ENCODE results near the gene KRTAP10-10.
"Not testable (repeated sequence)": the region's sequence is repeated elsewhere in the genome, so short reads cannot be mapped to it uniquely, and the experiment has no call there.

The KRTAP10-10 gene

DNA sequence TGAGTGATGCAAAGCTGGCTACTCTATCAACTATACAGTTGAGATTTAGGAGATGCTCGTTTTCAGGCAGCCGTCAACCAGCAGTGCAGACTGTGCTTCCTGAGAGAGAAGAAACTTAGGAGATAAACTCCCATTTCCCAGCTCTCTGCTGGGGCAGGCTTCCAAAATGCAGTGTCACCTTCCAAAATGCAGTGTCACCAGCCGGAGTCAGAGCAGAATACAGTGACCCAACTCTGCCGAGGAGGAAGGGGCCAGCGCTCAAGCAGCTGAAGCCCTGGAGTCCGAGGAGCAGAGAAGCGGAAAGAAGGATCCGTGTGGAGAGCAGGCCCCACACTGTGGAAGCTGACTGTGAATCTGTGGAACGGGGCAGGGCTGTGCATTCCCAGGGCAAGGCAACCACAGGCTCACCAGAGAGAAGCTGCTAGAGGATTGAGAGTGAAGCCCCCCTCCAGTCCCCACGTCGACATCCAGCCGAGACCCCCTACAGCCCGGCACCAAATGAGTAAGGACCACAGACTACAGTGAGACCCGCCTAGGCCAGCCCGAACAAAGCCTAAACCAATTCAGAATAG lies 45.5 kb downstream of the KRTAP10-10 start:
- no peak for TF ChIP-seq POLR2AphosphoS5 (IDR thresholded peaks at IDR 0.05; ENCODE audit: low read depth, low read length)
- TF ChIP-seq TAF1 (IDR thresholded peaks at IDR 0.05; ENCODE audit: borderline replicate concordance, low read depth, low read length): no peak
- no peak for TF ChIP-seq POLR2A (IDR thresholded peaks at IDR 0.05; ENCODE audit: low read depth, low read length)
- DNase-seq (ENCODE audit: insufficient read length) (no peak), FAIRE-seq (no peak)

DNA sequence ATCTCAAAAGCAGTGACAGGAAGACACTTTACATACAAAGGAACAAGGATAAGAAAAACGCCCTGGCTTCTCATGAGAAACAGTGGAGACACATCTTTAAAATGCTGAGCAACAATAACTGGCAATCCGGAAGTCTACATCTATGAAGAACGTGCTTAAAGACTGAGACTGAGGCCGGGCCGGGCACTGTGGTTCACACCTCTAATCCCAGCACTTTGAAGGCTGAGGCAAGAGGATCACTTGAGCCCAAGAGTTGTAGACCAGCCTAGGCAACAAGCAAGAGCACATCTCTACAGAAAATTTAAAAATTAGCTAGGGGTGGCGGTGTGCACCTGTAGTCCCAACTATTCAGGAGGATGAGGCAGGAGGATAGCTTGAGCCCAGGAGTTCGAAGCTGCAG lies 46.9 kb downstream of the KRTAP10-10 start:
- FAIRE-seq (no peak), DNase-seq (ENCODE audit: insufficient read length) (no peak)
- no peak for TF ChIP-seq POLR2A (IDR thresholded peaks at IDR 0.05; ENCODE audit: low read depth, low read length)
- no peak for TF ChIP-seq POLR2AphosphoS5 (IDR thresholded peaks at IDR 0.05; ENCODE audit: low read depth, low read length)
- no peak for TF ChIP-seq TAF1 (IDR thresholded peaks at IDR 0.05; ENCODE audit: borderline replicate concordance, low read depth, low read length)

DNA sequence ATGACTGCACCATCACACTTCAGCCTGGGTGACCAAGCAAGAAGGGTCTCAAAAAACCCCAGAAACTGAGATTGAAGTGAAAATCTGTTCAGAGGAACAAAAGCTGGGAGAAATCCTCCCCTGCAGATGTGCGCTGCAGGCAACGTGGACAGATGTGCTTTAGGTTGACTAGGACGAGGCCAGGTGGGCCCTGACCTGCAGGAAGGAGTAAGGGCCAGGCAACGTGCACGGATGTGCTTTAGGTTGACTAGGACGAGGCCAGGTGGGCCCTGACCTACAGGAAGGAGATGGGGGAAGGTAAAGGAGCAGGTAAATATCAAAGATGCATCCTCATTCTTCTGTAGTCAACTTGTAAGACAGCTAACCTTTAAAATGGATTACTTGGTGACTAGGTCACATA lies 47.3 kb downstream of the KRTAP10-10 start:
- no peak for DNase-seq (ENCODE audit: insufficient read length)
- no peak for FAIRE-seq
- TF ChIP-seq TAF1 (IDR thresholded peaks at IDR 0.05; ENCODE audit: borderline replicate concordance, low read depth, low read length): no peak

DNA sequence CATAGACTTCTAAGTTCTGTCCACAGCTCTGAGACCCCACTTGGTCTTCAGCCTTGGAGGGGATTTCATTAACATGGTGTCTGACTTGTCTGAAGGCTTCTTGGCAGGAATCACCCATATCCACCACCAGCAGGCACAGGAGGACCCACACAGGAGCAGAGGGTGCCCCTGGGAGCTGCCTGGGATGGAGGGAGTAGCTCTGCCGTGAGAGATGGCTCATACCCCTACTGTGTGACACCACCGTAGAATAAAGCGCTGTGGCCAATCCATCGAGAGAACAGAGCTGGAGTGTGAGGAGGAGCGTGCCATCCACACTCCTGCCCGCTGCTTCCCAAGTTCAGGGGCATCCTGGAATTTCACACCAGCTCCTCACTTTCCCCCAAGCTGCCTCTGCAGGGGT lies 47.9 kb downstream of the KRTAP10-10 start:
- not testable (repeated sequence) for DNase-seq (ENCODE audit: insufficient read length); FAIRE-seq

DNA sequence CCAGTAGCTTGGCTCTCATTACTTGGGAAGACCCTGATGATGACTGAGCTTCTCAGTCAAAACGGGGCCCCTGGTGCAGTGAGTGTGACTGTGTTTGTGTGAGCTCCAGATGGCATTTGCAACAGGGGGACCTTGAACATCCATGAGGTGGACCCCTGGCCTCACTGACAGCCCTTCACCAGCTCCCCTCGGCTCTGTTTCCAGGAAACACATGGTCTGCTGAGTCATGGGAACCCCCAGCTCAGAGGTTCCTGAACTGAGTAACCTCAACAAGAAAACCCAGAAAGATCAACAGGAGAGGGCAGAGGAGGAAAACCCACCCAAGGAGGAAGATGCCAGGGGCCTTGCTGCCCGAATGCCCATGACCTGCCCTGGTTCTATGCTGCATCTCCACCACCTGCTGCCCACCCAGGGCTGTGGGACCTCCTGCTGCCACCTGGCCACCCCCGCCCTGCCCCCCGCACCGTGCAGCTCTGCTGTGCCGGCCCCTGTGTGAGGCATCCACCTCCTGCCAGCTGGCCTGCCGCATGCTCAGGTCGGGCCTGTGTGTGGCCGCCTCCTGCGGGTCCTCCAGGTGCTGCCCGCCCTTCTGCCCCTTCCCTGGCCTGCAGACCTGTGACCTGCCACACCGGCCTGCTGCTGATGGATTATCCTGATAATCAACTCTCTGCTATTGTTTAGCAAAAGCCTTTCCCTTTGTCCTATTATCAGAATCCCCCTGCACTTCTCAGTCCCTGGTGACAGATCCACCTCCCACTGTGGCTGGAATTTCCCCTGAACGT lies 49.0 kb downstream of the KRTAP10-10 start:
- FAIRE-seq: no peak
- TF ChIP-seq TAF1 (IDR thresholded peaks at IDR 0.05; ENCODE audit: borderline replicate concordance, low read depth, low read length) (no peak), POLR2A (IDR thresholded peaks at IDR 0.05; ENCODE audit: low read depth, low read length) (no peak), POLR2AphosphoS5 (IDR thresholded peaks at IDR 0.05; ENCODE audit: low read depth, low read length) (no peak)
- no peak for DNase-seq (ENCODE audit: insufficient read length)

DNA sequence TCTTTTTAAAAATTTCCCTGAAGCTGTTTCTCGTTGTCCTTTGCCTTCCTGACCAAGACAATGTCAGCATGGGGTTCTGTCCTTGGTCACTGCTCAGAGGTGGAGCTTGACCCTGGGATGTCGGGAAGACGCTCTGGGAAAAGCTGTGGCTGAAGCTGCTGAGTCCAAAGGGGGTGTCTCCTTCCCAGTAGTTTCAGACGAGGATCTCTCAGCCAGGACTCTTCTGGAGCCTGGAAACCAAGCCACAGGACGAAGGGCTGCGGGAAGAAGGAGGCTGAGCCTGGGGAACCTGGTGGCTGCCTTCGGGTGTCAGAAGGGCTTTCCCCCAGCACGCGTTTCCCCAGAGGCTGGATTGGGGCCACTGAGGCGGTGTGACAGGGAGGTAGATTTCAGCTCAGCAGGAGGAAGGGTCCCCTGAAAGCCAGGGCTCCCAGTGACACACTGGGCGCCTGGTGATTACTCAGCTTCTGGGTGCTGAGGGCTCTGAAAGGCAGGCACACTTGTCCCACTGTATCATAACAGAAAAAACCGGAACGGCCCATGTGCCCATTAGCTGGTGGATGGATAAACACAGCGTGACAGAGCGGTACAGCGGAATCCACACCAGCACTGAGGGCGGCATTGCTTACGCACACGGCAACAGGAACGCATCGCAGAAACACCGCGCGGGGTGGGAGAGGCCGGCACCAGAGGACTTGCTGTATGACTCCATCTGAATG lies 49.8 kb downstream of the KRTAP10-10 start:
- TF ChIP-seq TAF1 (IDR thresholded peaks at IDR 0.05; ENCODE audit: borderline replicate concordance, low read depth, low read length) (no peak), POLR2AphosphoS5 (IDR thresholded peaks at IDR 0.05; ENCODE audit: low read depth, low read length) (no peak), POLR2A (IDR thresholded peaks at IDR 0.05; ENCODE audit: low read depth, low read length) (no peak)
- no peak for DNase-seq (ENCODE audit: insufficient read length)
- FAIRE-seq: no peak

DNA sequence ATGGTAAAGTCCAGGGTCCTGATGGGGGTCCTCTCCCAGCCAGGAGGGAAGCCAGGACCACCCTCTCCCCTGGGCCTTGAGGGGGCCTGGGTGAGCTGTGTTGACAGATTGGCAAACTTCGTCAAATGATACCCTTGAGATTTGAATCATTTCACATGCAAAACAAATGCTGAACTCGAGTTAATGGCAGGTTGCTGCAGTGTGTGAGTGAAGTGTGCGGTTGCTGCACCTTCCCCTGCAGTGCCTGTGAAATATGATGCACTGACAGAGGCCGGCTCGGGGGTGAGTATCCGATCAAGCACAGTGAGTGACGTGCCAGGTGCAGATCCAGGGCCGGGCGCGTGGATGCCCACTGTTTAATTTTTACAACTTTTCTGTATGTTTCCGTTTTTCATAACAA lies 50.5 kb downstream of the KRTAP10-10 start:
- TF ChIP-seq TAF1 (IDR thresholded peaks at IDR 0.05; ENCODE audit: borderline replicate concordance, low read depth, low read length) (no peak), POLR2A (IDR thresholded peaks at IDR 0.05; ENCODE audit: low read depth, low read length) (no peak), POLR2AphosphoS5 (IDR thresholded peaks at IDR 0.05; ENCODE audit: low read depth, low read length) (no peak)
- DNase-seq (ENCODE audit: insufficient read length) (no peak), FAIRE-seq (no peak)

All from GM12892 (cell line).